ENCODE measurements around the gene VSTM4.

VSTM4 gene

GRCh38 chr10:49119746-49120145 is 4.4 kb upstream of the VSTM4 start:
- Histone ChIP-seq H3K27me3 (ENCODE audit: insufficient read depth, low read length) (peaks cover 3% of the 10 kb centered on the region), H3K4me1 (ENCODE audit: insufficient read depth, low read length) (peaks cover 17% of the 10 kb centered on the region), H2AFZ (ENCODE audit: low read depth, low read length) (no peak overlapping the region), H3K9me3 (ENCODE audit: low read length) (no peaks in the 10 kb centered on the region), H3K4me3 (ENCODE audit: low read length) (no peak overlapping the region), H3K36me3 (ENCODE audit: insufficient read depth, low read length) (no peaks in the 10 kb centered on the region)

GRCh38 chr10:49118430-49119074 is 3.2 kb upstream of the VSTM4 start:
- peak overlapping the region; percentile 37 for H2AFZ ChIP-seq (ENCODE audit: low read depth, low read length)
- peaks cover 3% of the 10 kb centered on the region for H3K27me3 ChIP-seq (ENCODE audit: insufficient read depth, low read length)
- peaks cover 17% of the 10 kb centered on the region for H3K4me1 ChIP-seq (ENCODE audit: insufficient read depth, low read length)
- no peak overlapping the region for H3K4me3 ChIP-seq (ENCODE audit: low read length)
- no peaks in the 10 kb centered on the region for H3K36me3 ChIP-seq (ENCODE audit: insufficient read depth, low read length)
- no peaks in the 10 kb centered on the region for H3K9me3 ChIP-seq (ENCODE audit: low read length)

GRCh38 chr10:49117376-49118070 is 2.2 kb upstream of the VSTM4 start:
- peaks cover 3% of the 10 kb centered on the region for H3K27me3 ChIP-seq (ENCODE audit: insufficient read depth, low read length)
- H3K9me3 ChIP-seq (ENCODE audit: low read length) = no peaks in the 10 kb centered on the region
- no peak overlapping the region for H3K4me3 ChIP-seq (ENCODE audit: low read length)
- no peak overlapping the region for H2AFZ ChIP-seq (ENCODE audit: low read depth, low read length)
- peaks cover 17% of the 10 kb centered on the region for H3K4me1 ChIP-seq (ENCODE audit: insufficient read depth, low read length)
- no peaks in the 10 kb centered on the region for H3K36me3 ChIP-seq (ENCODE audit: insufficient read depth, low read length)

- Histone ChIP-seq H3K4me1 (ENCODE audit: insufficient read depth, low read length) (peaks cover 17% of the 10 kb centered on the region), H3K4me3 (ENCODE audit: low read length) (no peak overlapping the region), H3K36me3 (ENCODE audit: insufficient read depth, low read length) (no peaks in the 10 kb centered on the region), H3K27me3 (ENCODE audit: insufficient read depth, low read length) (peaks cover 3% of the 10 kb centered on the region), H2AFZ (ENCODE audit: low read depth, low read length) (no peak overlapping the region), H3K9me3 (ENCODE audit: low read length) (no peaks in the 10 kb centered on the region)
These were observed 1.4 kb upstream of the VSTM4 start for GRCh38 chr10:49116509-49117375.

- Histone ChIP-seq H3K9me3 (ENCODE audit: low read length) (no peaks in the 10 kb centered on the region), H3K36me3 (ENCODE audit: insufficient read depth, low read length) (no peaks in the 10 kb centered on the region), H3K27me3 (ENCODE audit: insufficient read depth, low read length) (peaks cover 3% of the 10 kb centered on the region), H2AFZ (ENCODE audit: low read depth, low read length) (no peak overlapping the region), H3K4me1 (ENCODE audit: insufficient read depth, low read length) (peaks cover 17% of the 10 kb centered on the region), H3K4me3 (ENCODE audit: low read length) (peak overlapping the region; percentile 13)
These were observed 630 bp upstream of the VSTM4 start for GRCh38 chr10:49115796-49116508.

GRCh38 chr10:49114718-49115014 is 656 bp downstream of the VSTM4 start:
- peak overlapping the region; percentile 72 for H2AFZ ChIP-seq (ENCODE audit: low read depth, low read length)
- peaks cover 3% of the 10 kb centered on the region for H3K27me3 ChIP-seq (ENCODE audit: insufficient read depth, low read length)
- H3K4me1 ChIP-seq (ENCODE audit: insufficient read depth, low read length) = peaks cover 17% of the 10 kb centered on the region
- H3K9me3 ChIP-seq (ENCODE audit: low read length) = no peaks in the 10 kb centered on the region
- H3K4me3 ChIP-seq (ENCODE audit: low read length) = peak overlapping the region; percentile 64
- H3K36me3 ChIP-seq (ENCODE audit: insufficient read depth, low read length) = no peaks in the 10 kb centered on the region

- Histone ChIP-seq H3K27me3 (ENCODE audit: insufficient read depth, low read length) (peaks cover 3% of the 10 kb centered on the region), H3K9me3 (ENCODE audit: low read length) (no peaks in the 10 kb centered on the region), H2AFZ (ENCODE audit: low read depth, low read length) (no peak overlapping the region), H3K36me3 (ENCODE audit: insufficient read depth, low read length) (no peaks in the 10 kb centered on the region), H3K4me3 (ENCODE audit: low read length) (no peak overlapping the region), H3K4me1 (ENCODE audit: insufficient read depth, low read length) (peaks cover 14% of the 10 kb centered on the region)
These were observed 1.6 kb downstream of the VSTM4 start for GRCh38 chr10:49113741-49114141.

- Histone ChIP-seq H3K27me3 (ENCODE audit: insufficient read depth, low read length) (peaks cover 3% of the 10 kb centered on the region), H2AFZ (ENCODE audit: low read depth, low read length) (no peak overlapping the region), H3K9me3 (ENCODE audit: low read length) (no peaks in the 10 kb centered on the region), H3K36me3 (ENCODE audit: insufficient read depth, low read length) (no peaks in the 10 kb centered on the region), H3K4me1 (ENCODE audit: insufficient read depth, low read length) (peaks cover 5% of the 10 kb centered on the region), H3K4me3 (ENCODE audit: low read length) (no peak overlapping the region)
These were observed 2.5 kb downstream of the VSTM4 start for GRCh38 chr10:49112851-49113250.

GRCh38 chr10:49112098-49112497 is 3.2 kb downstream of the VSTM4 start:
- H3K4me3 ChIP-seq (ENCODE audit: low read length) = no peak overlapping the region
- no peaks in the 10 kb centered on the region for H3K9me3 ChIP-seq (ENCODE audit: low read length)
- no peaks in the 10 kb centered on the region for H3K4me1 ChIP-seq (ENCODE audit: insufficient read depth, low read length)
- H3K36me3 ChIP-seq (ENCODE audit: insufficient read depth, low read length) = no peaks in the 10 kb centered on the region
- H2AFZ ChIP-seq (ENCODE audit: low read depth, low read length) = no peak overlapping the region
- peaks cover 3% of the 10 kb centered on the region for H3K27me3 ChIP-seq (ENCODE audit: insufficient read depth, low read length)

GRCh38 chr10:49111320-49111698 is 4.0 kb downstream of the VSTM4 start:
- H3K4me3 ChIP-seq (ENCODE audit: low read length) = no peak overlapping the region
- peaks cover 3% of the 10 kb centered on the region for H3K27me3 ChIP-seq (ENCODE audit: insufficient read depth, low read length)
- H3K36me3 ChIP-seq (ENCODE audit: insufficient read depth, low read length) = no peaks in the 10 kb centered on the region
- no peak overlapping the region for H2AFZ ChIP-seq (ENCODE audit: low read depth, low read length)
- H3K9me3 ChIP-seq (ENCODE audit: low read length) = no peaks in the 10 kb centered on the region
- no peaks in the 10 kb centered on the region for H3K4me1 ChIP-seq (ENCODE audit: insufficient read depth, low read length)

- H3K36me3 ChIP-seq (ENCODE audit: insufficient read depth, low read length) = no peaks in the 10 kb centered on the region
- H3K27me3 ChIP-seq (ENCODE audit: insufficient read depth, low read length) = peaks cover 2% of the 10 kb centered on the region
- H3K9me3 ChIP-seq (ENCODE audit: low read length) = no peaks in the 10 kb centered on the region
- no peak overlapping the region for H2AFZ ChIP-seq (ENCODE audit: low read depth, low read length)
- H3K4me3 ChIP-seq (ENCODE audit: low read length) = no peak overlapping the region
- H3K4me1 ChIP-seq (ENCODE audit: insufficient read depth, low read length) = no peaks in the 10 kb centered on the region
These were observed 4.5 kb downstream of the VSTM4 start for GRCh38 chr10:49110684-49111319.

- H3K36me3 ChIP-seq (ENCODE audit: insufficient read depth, low read length) = no peaks in the 10 kb centered on the region
- no peak overlapping the region for H3K4me3 ChIP-seq (ENCODE audit: low read length)
- no peaks in the 10 kb centered on the region for H3K4me1 ChIP-seq (ENCODE audit: insufficient read depth, low read length)
- no peaks in the 10 kb centered on the region for H3K9me3 ChIP-seq (ENCODE audit: low read length)
- H2AFZ ChIP-seq (ENCODE audit: low read depth, low read length) = no peak overlapping the region
- H3K27me3 ChIP-seq (ENCODE audit: insufficient read depth, low read length) = no peaks in the 10 kb centered on the region
These were observed 5.5 kb downstream of the VSTM4 start for GRCh38 chr10:49109669-49110340.
